OCI-LY3 (cell line): ENCODE data around the gene ADISSP.

ENCODE experiments used
- EZH2phosphoT487 ChIP-seq: fragments of 200-600 bp; shearing (Covaris generic); IDR thresholded peaks from 2 replicates; pipeline ENCODE4 v1.6.1; 2018; ENCODE audit warnings: antibody characterized with exemption, mixed run types, low read depth
- TF ChIP-seq, protein P1 (sequence below): fragments of 200-600, 300-600 bp; sonication (generic); IDR thresholded peaks from 2 replicates; pipeline ENCODE4 v1.5.1; 2014; ENCODE audit warnings: antibody characterized with exemption, low read length, low read depth

DNA sequence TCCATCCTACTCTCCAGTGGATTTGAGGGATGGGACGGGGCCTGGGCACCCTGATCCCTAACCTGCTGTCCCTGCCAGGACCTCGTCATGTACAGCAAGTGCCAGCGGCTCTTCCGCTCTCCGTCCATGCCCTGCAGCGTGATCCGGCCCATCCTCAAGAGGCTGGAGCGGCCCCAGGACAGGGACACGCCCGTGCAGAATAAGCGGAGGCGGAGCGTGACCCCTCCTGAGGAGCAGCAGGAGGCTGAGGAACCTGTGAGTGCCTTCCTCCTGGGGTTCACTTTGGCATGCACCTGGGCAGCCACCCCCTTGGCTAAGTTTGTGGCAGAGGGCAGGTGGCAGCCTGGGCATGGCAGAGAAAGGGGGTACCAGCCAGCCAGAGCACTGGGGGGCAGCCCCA, 34.3 kb upstream of the ADISSP start:
- TF ChIP-seq, protein P1, sequence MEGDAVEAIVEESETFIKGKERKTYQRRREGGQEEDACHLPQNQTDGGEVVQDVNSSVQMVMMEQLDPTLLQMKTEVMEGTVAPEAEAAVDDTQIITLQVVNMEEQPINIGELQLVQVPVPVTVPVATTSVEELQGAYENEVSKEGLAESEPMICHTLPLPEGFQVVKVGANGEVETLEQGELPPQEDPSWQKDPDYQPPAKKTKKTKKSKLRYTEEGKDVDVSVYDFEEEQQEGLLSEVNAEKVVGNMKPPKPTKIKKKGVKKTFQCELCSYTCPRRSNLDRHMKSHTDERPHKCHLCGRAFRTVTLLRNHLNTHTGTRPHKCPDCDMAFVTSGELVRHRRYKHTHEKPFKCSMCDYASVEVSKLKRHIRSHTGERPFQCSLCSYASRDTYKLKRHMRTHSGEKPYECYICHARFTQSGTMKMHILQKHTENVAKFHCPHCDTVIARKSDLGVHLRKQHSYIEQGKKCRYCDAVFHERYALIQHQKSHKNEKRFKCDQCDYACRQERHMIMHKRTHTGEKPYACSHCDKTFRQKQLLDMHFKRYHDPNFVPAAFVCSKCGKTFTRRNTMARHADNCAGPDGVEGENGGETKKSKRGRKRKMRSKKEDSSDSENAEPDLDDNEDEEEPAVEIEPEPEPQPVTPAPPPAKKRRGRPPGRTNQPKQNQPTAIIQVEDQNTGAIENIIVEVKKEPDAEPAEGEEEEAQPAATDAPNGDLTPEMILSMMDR, result no peak
- no peak for TF ChIP-seq EZH2phosphoT487
